K562 (cell line): Measurements from ENCODE around the gene RNF40. TPM values are rescaled to one million over a fixed set of nuclear protein-coding genes. Genes with fewer than 3 reads are reported as not detected.

ENCODE experiments used
- ATAC-seq: fragments of 200-7000 bp; cut with Tn5 transposase; 3 replicates; pipeline ENCODE4 v1.9.1; 2020; ENCODE audit warnings: moderate library complexity
- BruUV-seq: library from RNA; stranded (reverse); fragments of 400-500 nt; replicated peaks from 2 replicates; lab custom pipeline; 2021; lab: Mats Ljungman, UMichigan
- CTCF ChIA-PET: fragments of 300-600 bp; formaldehyde crosslinking; extraction: SDS; loops from one replicate; lab custom pipeline; 2021; ENCODE audit warnings: low intra/inter-chr PET ratio; lab: Yijun Ruan, JAX
- POLR2A ChIA-PET: fragments of 300-600, 350-650 bp; sonication (Branson Sonifier 250); formaldehyde crosslinking; extraction: SDS; loops from one replicate; lab custom pipeline; 2021; ENCODE audit warnings: antibody characterized with exemption, inconsistent platforms; lab: Yijun Ruan, JAX
- DNase-seq, 4 experiments: peaks; one replicate each; pipeline versions ENCODE4 v3.0.0 to v3.0.0-alpha.2; 2011 to 2018; ENCODE audit warnings: low spot score in 3 of 4, mixed read lengths in 3 of 4; ENCODE audit errors: extremely low read depth in 1 of 4
- FAIRE-seq: peaks from 2 replicates; lab custom pipeline; 2011; peaks lifted over from hg19 to GRCh38; lab: Jason Lieb, UNC
- H2AFZ ChIP-seq: 2 replicates; pipeline ENCODE4 v1.6.0; 2011; ENCODE audit warnings: low read depth, low read length, control low read depth, inconsistent platforms
- H3K27ac ChIP-seq: fragments of 200-600 bp; 3 replicates; pipeline ENCODE4 v1.8.0; 2011; ENCODE audit warnings: low read depth, mild to moderate bottlenecking, control low read depth, inconsistent platforms, low read length, moderate library complexity, mixed read lengths; ENCODE audit errors: extremely low read depth
- H3K27me3 ChIP-seq, 2 experiments: fragments of 300-600 bp in 1 of 2; 2 replicates in 1 of 2; 3 replicates in 1 of 2; pipeline versions ENCODE4 v1.6.0 to v1.8.0; 2011; ENCODE audit warnings: inconsistent platforms in 2 of 2, low read length in 2 of 2, mild to moderate bottlenecking in 1 of 2, mixed read lengths in 1 of 2, moderate library complexity in 1 of 2; ENCODE audit not compliant: control insufficient read depth in 2 of 2, insufficient read depth in 2 of 2
- H3K36me3 ChIP-seq: fragments of 300-600 bp; 3 replicates; pipeline ENCODE4 v1.8.0; 2011; ENCODE audit warnings: mild to moderate bottlenecking, low read length, inconsistent platforms; ENCODE audit not compliant: control insufficient read depth, insufficient read depth
- H3K4me1 ChIP-seq, 2 experiments: fragments of 200-600 bp in 1 of 2; replicated peaks in 1 of 2; 2 replicates in 1 of 2; 3 replicates in 1 of 2; pipeline versions ENCODE4 v1.5.1 to v1.8.0; 2011; ENCODE audit warnings: inconsistent platforms in 2 of 2, low read length in 2 of 2, mild to moderate bottlenecking in 1 of 2, mixed read lengths in 1 of 2, moderate library complexity in 1 of 2; ENCODE audit not compliant: control insufficient read depth in 2 of 2, insufficient read depth in 2 of 2
- H3K4me2 ChIP-seq: 2 replicates; pipeline ENCODE4 v1.6.1; 2011; ENCODE audit warnings: low read length, control low read depth, inconsistent platforms, mixed read lengths; ENCODE audit not compliant: insufficient read depth
- H3K4me3 ChIP-seq: fragments of 200-600 bp; sonication (generic), shearing (Covaris generic); 2 replicates; pipeline ENCODE4 v1.5.1; 2016; ENCODE audit warnings: control low read depth, inconsistent platforms
- H3K79me2 ChIP-seq: fragments of 200-600 bp; 3 replicates; pipeline ENCODE4 v1.8.0; 2011; ENCODE audit warnings: low read length, inconsistent platforms; ENCODE audit not compliant: control insufficient read depth, insufficient read depth
- H3K9ac ChIP-seq, 2 experiments: 2 replicates each; pipeline versions ENCODE4 v1.6.0 to v1.6.1; 2011; ENCODE audit warnings: low read depth in 2 of 2, low read length in 2 of 2, control low read depth in 1 of 2, inconsistent platforms in 1 of 2, mild to moderate bottlenecking in 1 of 2, mixed read lengths in 1 of 2; ENCODE audit not compliant: insufficient read depth in 1 of 2
- H3K9me1 ChIP-seq: one replicate; pipeline ENCODE4 v1.6.0; 2011; ENCODE audit warnings: inconsistent platforms, mild to moderate bottlenecking, low read length, moderate library complexity; ENCODE audit not compliant: control insufficient read depth, insufficient read depth
- H3K9me3 ChIP-seq: replicated peaks from 2 replicates; pipeline ENCODE4 v1.5.1; 2011; ENCODE audit warnings: low read depth, low read length, inconsistent platforms; ENCODE audit not compliant: control insufficient read depth, insufficient read depth
- H4K20me1 ChIP-seq: replicated peaks from 2 replicates; pipeline ENCODE4 v1.6.1; 2011; ENCODE audit warnings: low read length, inconsistent platforms, mixed read lengths; ENCODE audit not compliant: control insufficient read depth, insufficient read depth
- FOXJ2 ChIP-seq: fragments of 200-800 bp; sonication (Bioruptor generic); IDR thresholded peaks from 2 replicates; pipeline ENCODE4 v1.6.1; 2016; ENCODE audit warnings: missing genetic modification characterization, missing compliant biosample characterization
- NFXL1 ChIP-seq: fragments of 450-650 bp; formaldehyde crosslinking; IDR thresholded peaks from 2 replicates; pipeline ENCODE4 v1.4.0; 2021; ENCODE audit warnings: mild to moderate bottlenecking
- RBFOX2 ChIP-seq: fragments of 200-400 bp; formaldehyde crosslinking; IDR thresholded peaks from 2 replicates; pipeline ENCODE4 v1.6.1; 2017; ENCODE audit warnings: low read depth, mild to moderate bottlenecking, low read length, moderate library complexity
- WGBS: fragments of 100-300 bp; shearing (Covaris generic); methylation state at CpG from one replicate; pipeline ENCODE4 v1.1.6; 2016; ENCODE audit warnings: low coverage, mixed read lengths; ENCODE audit not compliant: insufficient coverage; ENCODE audit errors: missing lambda C conversion rate; 5-methylcytosine and 5-hydroxymethylcytosine counted together
- in situ Hi-C: fragments of 300-500 bp; cut with MboI; formaldehyde crosslinking; loops from 4 replicates; pipeline ENCODE4 v1.15.0; 2018; ENCODE audit warnings: inconsistent platforms, mixed read lengths
- intact Hi-C: fragments of 100-400 bp; cut with micrococcal nuclease; formaldehyde crosslinking; loops from 2 replicates; pipeline ENCODE4 v1.14.2; 2022
- polyA plus RNA-seq, 8 experiments: library from polyadenylated mRNA; depleted of rRNA in 4 of 8; stranded (reverse) in 5 of 8; unstranded in 3 of 8; fragments of >200 nt; fragmentation: Nextera tagmentation in 2 of 8; fragmentation: Illumina TruSeq in 1 of 8; extraction: Ambion mirVana in 2 of 8; extraction: Trizol in 1 of 8; gene quantifications; 2 replicates each; pipeline versions ENCODE4 v1.2.1 to v1.2.3, GENCODE V29; 2011 to 2014; ENCODE audit warnings: inconsistent platforms in 1 of 8, missing spikeins in 1 of 8
- total RNA-seq, 7 experiments: library from RNA; depleted of rRNA in 6 of 7; stranded (reverse); fragments of >200 nt in 6 of 7; fragmentation: Illumina TruSeq in 2 of 7; extraction: Trizol in 2 of 7; gene quantifications; 2 replicates each; pipeline versions ENCODE4 v1.2.1 to v1.2.3, GENCODE V29; 2011 to 2021; ENCODE audit warnings: low replicate concordance in 1 of 7
- TF ChIP-seq, protein P1 (sequence below): IDR thresholded peaks from 3 replicates; pipeline ENCODE4 v1.6.1; 2011; ENCODE audit warnings: borderline replicate concordance, mild to moderate bottlenecking; ENCODE audit not compliant: insufficient read length, insufficient read depth

Gene RNF40
- total and polyA plus RNA-seq, 9 of the 15 experiments (the other 6 are each of a cell fraction or from before 2014, with no cell fraction given), result 6.2 to 129 (median 81.5) TPM

DNA sequence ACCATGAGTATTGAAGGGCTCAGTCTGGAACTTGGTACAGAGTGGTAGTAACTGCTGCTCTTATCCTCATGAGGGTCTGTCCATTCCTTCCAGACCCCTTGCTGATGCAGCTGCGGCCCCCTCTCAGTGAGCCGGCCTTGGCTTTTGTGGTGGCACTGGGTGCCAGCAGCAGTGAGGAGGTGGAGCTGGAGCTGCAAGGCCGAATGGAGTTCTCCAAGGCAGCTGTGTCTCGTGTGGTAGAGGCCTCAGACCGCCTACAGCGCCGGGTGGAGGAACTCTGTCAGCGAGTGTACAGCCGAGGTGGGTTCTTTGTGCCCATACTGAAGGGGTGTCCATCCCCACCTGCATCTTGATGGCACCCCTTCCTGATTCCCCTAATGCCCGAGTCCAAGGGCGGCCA, 2.0 kb downstream of the RNF40 start:
- BruUV-seq, result no TSS peak
- peaks cover 19 to 49% of the 10 kb centered on the region in 2 experiments; a peak in 4 of 5 replicates for H3K4me1 ChIP-seq
- H3K36me3 ChIP-seq, result peaks cover 78% of the 10 kb centered on the region
- no peak overlapping the region for H2AFZ ChIP-seq
- DNase-seq (no peak), ATAC-seq (no peak), FAIRE-seq (no peak)
- peaks cover 42% of the 10 kb centered on the region for H3K79me2 ChIP-seq
- WGBS, result 88% methylated on average over 11 of the region's 11 CpGs
- no peaks in the 10 kb centered on the region for H3K9me3 ChIP-seq
- no peaks in the 10 kb centered on the region for H3K27me3 ChIP-seq
- no peak overlapping the region; the same call in 2 of the 3 replicates for H3K27ac ChIP-seq
- peak overlapping the region; percentile 66 to 96; a peak in 2 of 4 replicates for H3K9ac ChIP-seq
- no peaks in the 10 kb centered on the region for H3K9me1 ChIP-seq
- TF ChIP-seq NFXL1 (CRISPR knock-in tag) (no peak), FOXJ2 (tag) (no peak)
- POLR2A ChIA-PET, result interaction anchor here (0.5 to 2.2 kb wide), 4 partner anchors 10 to 16 kb away, joined by 3 to 13 read pairs (median 6); partner anchors contain the start of gene PHKG2
- H4K20me1 ChIP-seq, result no peaks in the 10 kb centered on the region
- H3K4me2 ChIP-seq, result 0 out of 2 replicates have a peak overlapping the region, but pooled peaks have one; percentile 94
- no peak overlapping the region for H3K4me3 ChIP-seq
- in situ Hi-C loops (no loop called here), intact Hi-C loops (loop anchor here (5.0 kb wide), 1 partner anchor 48 kb away; no protein-coding TSS in a partner anchor)
- CTCF ChIA-PET, result no interaction called here

DNA sequence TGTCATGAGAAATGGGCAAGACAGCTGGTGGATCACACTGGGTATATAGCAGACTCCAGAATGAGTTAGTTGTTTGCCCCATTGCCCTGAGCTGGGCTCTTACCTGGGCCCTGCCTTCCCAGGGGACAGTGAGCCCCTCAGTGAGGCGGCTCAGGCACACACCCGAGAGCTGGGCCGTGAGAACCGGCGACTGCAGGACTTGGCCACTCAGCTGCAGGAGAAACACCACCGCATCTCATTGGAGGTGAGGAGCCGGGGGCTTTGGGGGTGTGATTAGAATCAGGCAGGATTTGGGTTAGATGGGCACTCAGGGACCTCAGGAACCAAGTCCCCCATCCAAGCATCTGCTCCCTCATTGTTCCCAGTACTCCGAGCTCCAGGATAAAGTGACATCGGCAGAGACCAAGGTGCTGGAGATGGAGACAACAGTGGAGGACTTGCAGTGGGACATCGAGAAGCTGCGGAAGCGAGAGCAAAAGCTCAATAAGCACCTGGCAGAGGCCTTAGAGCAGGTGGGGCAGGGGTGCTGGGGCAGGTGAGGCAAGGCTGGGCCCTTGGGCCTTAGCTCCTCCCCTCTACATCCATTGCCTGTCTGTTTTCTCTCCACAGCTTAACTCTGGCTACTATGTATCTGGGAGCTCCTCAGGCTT, 2.8 kb downstream of the RNF40 start:
- no peak overlapping the region for H2AFZ ChIP-seq
- ATAC-seq (no peak), FAIRE-seq (no peak), DNase-seq (no peak)
- CTCF ChIA-PET, result no interaction called here
- in situ Hi-C loops, result no loop called here
- WGBS, result 98% methylated on average over 12 of the region's 12 CpGs
- H3K36me3 ChIP-seq, result peaks cover 78% of the 10 kb centered on the region
- peaks cover 19 to 47% of the 10 kb centered on the region in 2 experiments; a peak in 4 of 5 replicates for H3K4me1 ChIP-seq
- H3K9me3 ChIP-seq, result no peaks in the 10 kb centered on the region
- H3K27ac ChIP-seq, result no peak overlapping the region
- peaks cover 42% of the 10 kb centered on the region for H3K79me2 ChIP-seq
- intact Hi-C loops, result loop anchor here (5.0 kb wide), 1 partner anchor 47 kb away; no protein-coding TSS in a partner anchor
- no peaks in the 10 kb centered on the region for H3K9me1 ChIP-seq
- H3K27me3 ChIP-seq, result no peaks in the 10 kb centered on the region
- H3K9ac ChIP-seq, result peak overlapping the region in 1 of 2 experiments; percentile 27; a peak in 2 of 4 replicates
- no peaks in the 10 kb centered on the region for H4K20me1 ChIP-seq
- H3K4me2 ChIP-seq, result no peak overlapping the region
- no peak overlapping the region for H3K4me3 ChIP-seq
- BruUV-seq, result no TSS peak
- 0 out of 2 replicates have a peak, but pooled peaks have one; percentile 23 for TF ChIP-seq RBFOX2
- TF ChIP-seq, protein P1, sequence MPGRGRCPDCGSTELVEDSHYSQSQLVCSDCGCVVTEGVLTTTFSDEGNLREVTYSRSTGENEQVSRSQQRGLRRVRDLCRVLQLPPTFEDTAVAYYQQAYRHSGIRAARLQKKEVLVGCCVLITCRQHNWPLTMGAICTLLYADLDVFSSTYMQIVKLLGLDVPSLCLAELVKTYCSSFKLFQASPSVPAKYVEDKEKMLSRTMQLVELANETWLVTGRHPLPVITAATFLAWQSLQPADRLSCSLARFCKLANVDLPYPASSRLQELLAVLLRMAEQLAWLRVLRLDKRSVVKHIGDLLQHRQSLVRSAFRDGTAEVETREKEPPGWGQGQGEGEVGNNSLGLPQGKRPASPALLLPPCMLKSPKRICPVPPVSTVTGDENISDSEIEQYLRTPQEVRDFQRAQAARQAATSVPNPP, result no peak
- POLR2A ChIA-PET, result interaction anchor here (0.6 to 3.1 kb wide), 6 partner anchors 9 to 353 kb away, joined by 3 to 16 read pairs (median 4); partner anchors contain the start of genes KAT8 and PHKG2
